A549 (cell line): ENCODE data around the gene SIM2. TPM values are rescaled to one million over a fixed set of nuclear protein-coding genes. Genes with fewer than 3 reads are reported as not detected.

Experiments used
- ATAC-seq, 2 experiments: fragments of 200-7000 bp in 1 of 2; fragments of >200 bp in 1 of 2; cut with Nextera tagmentation in 1 of 2; cut with Tn5 transposase in 1 of 2; 3 replicates each; pipeline versions ENCODE4 v1.8.0 to v1.9.1; 2018 to 2020; ENCODE audit warnings: mild to moderate bottlenecking in 1 of 2, moderate library complexity in 1 of 2
- CTCF ChIA-PET: fragments of 300-600 bp; sonication (Branson Sonifier 250); formaldehyde crosslinking; extraction: SDS; loops from one replicate; lab custom pipeline; 2021; ENCODE audit warnings: antibody characterized with exemption, inconsistent platforms; lab: Yijun Ruan, JAX
- POLR2A ChIA-PET: fragments of 350-600 bp; formaldehyde crosslinking; extraction: SDS; loops from one replicate; lab custom pipeline; 2021; ENCODE audit warnings: antibody characterized with exemption, inconsistent platforms; lab: Yijun Ruan, JAX
- DNase-seq, 2 experiments: peaks; one replicate each; pipeline versions ENCODE4 v3.0.0 to v3.0.0-alpha.2; 2011 to 2016; ENCODE audit warnings: low read depth in 1 of 2, low spot score in 1 of 2
- FAIRE-seq: peaks from 2 replicates; lab custom pipeline; 2011; peaks lifted over from hg19 to GRCh38; lab: Jason Lieb, UNC
- H3K27ac ChIP-seq, 2 experiments: fragments of >200 bp; sonication (Bioruptor Twin); formaldehyde crosslinking; 3 replicates each; pipeline ENCODE4 v1.5.1; 2016 to 2017
- H3K4me1 ChIP-seq: fragments of >200 bp; sonication (Bioruptor Twin); formaldehyde crosslinking; 3 replicates; pipeline ENCODE4 v1.6.1; 2016
- H3K4me2 ChIP-seq: fragments of >200 bp; sonication (Bioruptor Twin); formaldehyde crosslinking; 3 replicates; pipeline ENCODE4 v1.6.1; 2016
- H3K4me3 ChIP-seq: fragments of >200 bp; sonication (Bioruptor Twin); formaldehyde crosslinking; 3 replicates; pipeline ENCODE4 v1.5.1; 2016
- H3K9me3 ChIP-seq: fragments of >200 bp; sonication (Bioruptor Twin); formaldehyde crosslinking; 3 replicates; pipeline ENCODE4 v1.6.1; 2016
- BCL3 ChIP-seq: fragments of >200 bp; sonication (Bioruptor Twin); formaldehyde crosslinking; IDR thresholded peaks from 3 replicates; pipeline ENCODE4 v1.6.1; 2016
- CEBPB ChIP-seq, 2 experiments: fragments of >200 bp in 1 of 2; sonication (Bioruptor Twin) in 1 of 2; formaldehyde crosslinking in 1 of 2; IDR thresholded peaks; 2 replicates each; pipeline ENCODE4 v1.6.1; 2012 to 2016
- CHD2 ChIP-seq: fragments of 150-350 bp; IDR thresholded peaks from 2 replicates; pipeline ENCODE4 v1.6.1; 2014; ENCODE audit warnings: low read length; ENCODE audit not compliant: partially characterized antibody
- CHD4 ChIP-seq: fragments of 200-600 bp; sonication (generic); IDR thresholded peaks from 2 replicates; pipeline ENCODE4 v1.6.1; 2016; ENCODE audit warnings: antibody characterized with exemption, mild to moderate bottlenecking, borderline replicate concordance
- CTCF ChIP-seq: fragments of >200 bp; sonication (Bioruptor Twin); formaldehyde crosslinking; IDR thresholded peaks from 3 replicates; pipeline ENCODE4 v1.5.1; 2016
- ELK1 ChIP-seq: fragments of 150-350 bp; IDR thresholded peaks from 2 replicates; pipeline ENCODE4 v1.6.1; 2014; ENCODE audit warnings: low read depth, mild to moderate bottlenecking, low read length
- FOSB ChIP-seq: fragments of 250-450 bp; sonication (Bioruptor Pico); IDR thresholded peaks from 2 replicates; pipeline ENCODE4 v1.5.0; 2020; ENCODE audit warnings: mild to moderate bottlenecking, moderate library complexity
- FOXS1 ChIP-seq: fragments of 250-450 bp; sonication (Bioruptor Pico); IDR thresholded peaks from 2 replicates; pipeline ENCODE4 v1.5.0; 2020; ENCODE audit warnings: mild to moderate bottlenecking, moderate library complexity
- HEYL ChIP-seq: fragments of 250-450 bp; sonication (Bioruptor Pico); IDR thresholded peaks from 2 replicates; pipeline ENCODE4 v1.8.0; 2021; ENCODE audit warnings: mild to moderate bottlenecking, moderate library complexity
- HOXB13 ChIP-seq: fragments of 250-450 bp; sonication (Bioruptor Pico); IDR thresholded peaks from 2 replicates; pipeline ENCODE4 v1.5.0; 2020; ENCODE audit warnings: low read depth, mild to moderate bottlenecking, moderate library complexity
- JUN ChIP-seq, 2 experiments: fragments of >200 bp; sonication (Bioruptor Twin); formaldehyde crosslinking; IDR thresholded peaks; 2 replicates in 1 of 2; 3 replicates in 1 of 2; pipeline ENCODE4 v1.6.1; 2016 to 2017
- JUNB ChIP-seq: fragments of >200 bp; sonication (Bioruptor Twin); formaldehyde crosslinking; IDR thresholded peaks from 2 replicates; pipeline ENCODE4 v1.6.1; 2016
- MAFK ChIP-seq: fragments of 450-650 bp; IDR thresholded peaks from 2 replicates; pipeline ENCODE4 v1.6.1; 2014; ENCODE audit not compliant: partially characterized antibody
- MAX ChIP-seq: IDR thresholded peaks from 2 replicates; pipeline ENCODE4 v1.6.1; 2012
- MAZ ChIP-seq: fragments of 150-350 bp; IDR thresholded peaks from 2 replicates; pipeline ENCODE4 v1.6.1; 2014; ENCODE audit warnings: antibody characterized with exemption, low read depth, low read length, borderline replicate concordance
- MYC ChIP-seq: IDR thresholded peaks from 2 replicates; pipeline ENCODE4 v1.6.1; 2012; ENCODE audit warnings: mild to moderate bottlenecking, inconsistent platforms, low read length, improper control_type of control experiment, borderline replicate concordance
- NFE2L2 ChIP-seq: fragments of 150-350 bp; conservative IDR thresholded peaks from 2 replicates; pipeline ENCODE4 v1.6.1; 2014; ENCODE audit warnings: low read length
- NR3C1 ChIP-seq: fragments of >200 bp; sonication (Bioruptor Twin); formaldehyde crosslinking; IDR thresholded peaks from 3 replicates; pipeline ENCODE4 v1.6.1; 2017
- PHF8 ChIP-seq: fragments of 200-600 bp; sonication (generic); IDR thresholded peaks from 2 replicates; pipeline ENCODE4 v1.6.1; 2016; ENCODE audit warnings: low read depth, mild to moderate bottlenecking, antibody characterized with exemption, moderate library complexity, borderline replicate concordance
- POLR2A ChIP-seq: IDR thresholded peaks from 2 replicates; pipeline ENCODE4 v1.6.1; 2012; ENCODE audit warnings: mild to moderate bottlenecking, low read length
- RARB ChIP-seq: fragments of 250-450 bp; sonication (Bioruptor Pico); IDR thresholded peaks from 2 replicates; pipeline ENCODE4 v1.8.0; 2021; ENCODE audit warnings: mild to moderate bottlenecking, moderate library complexity
- RFX5 ChIP-seq: fragments of 450-650 bp; IDR thresholded peaks from 2 replicates; pipeline ENCODE4 v1.7.1; 2014; ENCODE audit warnings: antibody characterized with exemption, mild to moderate bottlenecking, moderate library complexity
- SMC3 ChIP-seq: fragments of >200 bp; sonication (Bioruptor Twin); formaldehyde crosslinking; IDR thresholded peaks from 3 replicates; pipeline ENCODE4 v1.6.1; 2018; ENCODE audit warnings: inconsistent platforms
- SREBF2 ChIP-seq: fragments of 450-650 bp; IDR thresholded peaks from 2 replicates; pipeline ENCODE4 v1.6.1; 2014; ENCODE audit warnings: mild to moderate bottlenecking, moderate library complexity
- TP53 ChIP-seq: fragments of 250-450 bp; sonication (Bioruptor Pico); IDR thresholded peaks from 2 replicates; pipeline ENCODE4 v1.5.0; 2021; ENCODE audit warnings: mild to moderate bottlenecking, moderate library complexity
- ZC3H11A ChIP-seq: fragments of 450-650 bp; IDR thresholded peaks from 2 replicates; pipeline ENCODE4 v1.6.1; 2014; ENCODE audit warnings: antibody characterized with exemption, mild to moderate bottlenecking
- ZNF302 ChIP-seq: fragments of 250-450 bp; sonication (Bioruptor Pico); IDR thresholded peaks from 2 replicates; pipeline ENCODE4 v1.9.0; 2021; ENCODE audit warnings: inconsistent platforms, mild to moderate bottlenecking, moderate library complexity
- ZSCAN20 ChIP-seq: fragments of 250-450 bp; sonication (Bioruptor Pico); IDR thresholded peaks from 2 replicates; pipeline ENCODE4 v1.8.0; 2022; ENCODE audit warnings: mild to moderate bottlenecking, moderate library complexity
- WGBS: methylation state at CpG from one replicate; pipeline ENCODE4 v1.1.6; 2017; ENCODE audit errors: missing lambda C conversion rate; 5-methylcytosine and 5-hydroxymethylcytosine counted together
- polyA minus RNA-seq: library from RNA; depleted of rRNA, polyadenylated mRNA; stranded (reverse); fragments of >200 nt; gene quantifications from 2 replicates; pipeline ENCODE4 v1.2.3, GENCODE V29; 2011; rRNA and poly(A)+ RNA removed
- polyA plus RNA-seq, 4 experiments: library from polyadenylated mRNA; depleted of rRNA in 3 of 4; stranded (reverse); fragments of >200 nt; fragmentation: RNase III in 1 of 4; extraction: RNeasy Plus Mini Kit Qiagen cat#74134 plus additional on column Dnase treatment in 1 of 4; gene quantifications; 2 replicates in 3 of 4; 3 replicates in 1 of 4; pipeline ENCODE4 v1.2.3, GENCODE V29; 2011 to 2017
- TF ChIP-seq, protein P1 (sequence below): IDR thresholded peaks from 2 replicates; pipeline ENCODE4 v1.6.1; 2012; ENCODE audit warnings: low read depth, borderline replicate concordance
- TF ChIP-seq, protein P2 (sequence below): fragments of 450-650 bp; IDR thresholded peaks from 2 replicates; pipeline ENCODE4 v1.6.1; 2014; ENCODE audit warnings: antibody characterized with exemption

Gene SIM2, protein sequence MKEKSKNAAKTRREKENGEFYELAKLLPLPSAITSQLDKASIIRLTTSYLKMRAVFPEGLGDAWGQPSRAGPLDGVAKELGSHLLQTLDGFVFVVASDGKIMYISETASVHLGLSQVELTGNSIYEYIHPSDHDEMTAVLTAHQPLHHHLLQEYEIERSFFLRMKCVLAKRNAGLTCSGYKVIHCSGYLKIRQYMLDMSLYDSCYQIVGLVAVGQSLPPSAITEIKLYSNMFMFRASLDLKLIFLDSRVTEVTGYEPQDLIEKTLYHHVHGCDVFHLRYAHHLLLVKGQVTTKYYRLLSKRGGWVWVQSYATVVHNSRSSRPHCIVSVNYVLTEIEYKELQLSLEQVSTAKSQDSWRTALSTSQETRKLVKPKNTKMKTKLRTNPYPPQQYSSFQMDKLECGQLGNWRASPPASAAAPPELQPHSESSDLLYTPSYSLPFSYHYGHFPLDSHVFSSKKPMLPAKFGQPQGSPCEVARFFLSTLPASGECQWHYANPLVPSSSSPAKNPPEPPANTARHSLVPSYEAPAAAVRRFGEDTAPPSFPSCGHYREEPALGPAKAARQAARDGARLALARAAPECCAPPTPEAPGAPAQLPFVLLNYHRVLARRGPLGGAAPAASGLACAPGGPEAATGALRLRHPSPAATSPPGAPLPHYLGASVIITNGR
- polyA plus RNA-seq (2011; rRNA removed), result 12.6 and 12.9 TPM in 2 replicates
- polyA plus RNA-seq (2012; cell fraction: cytosol; rRNA removed), result 27.2 and 30.9 TPM in 2 replicates
- polyA plus RNA-seq (2012; cell fraction: nucleus; rRNA removed), result 49.2 and 57.7 TPM in 2 replicates
- 11.2 to 13.4 TPM (median 12.1 TPM) in 3 replicates for polyA plus RNA-seq (2017; fragmentation: RNase III; extraction: RNeasy Plus Mini Kit Qiagen cat#74134 plus additional on column Dnase treatment)
- 20.3 and 22.0 TPM in 2 replicates for polyA minus RNA-seq

DNA sequence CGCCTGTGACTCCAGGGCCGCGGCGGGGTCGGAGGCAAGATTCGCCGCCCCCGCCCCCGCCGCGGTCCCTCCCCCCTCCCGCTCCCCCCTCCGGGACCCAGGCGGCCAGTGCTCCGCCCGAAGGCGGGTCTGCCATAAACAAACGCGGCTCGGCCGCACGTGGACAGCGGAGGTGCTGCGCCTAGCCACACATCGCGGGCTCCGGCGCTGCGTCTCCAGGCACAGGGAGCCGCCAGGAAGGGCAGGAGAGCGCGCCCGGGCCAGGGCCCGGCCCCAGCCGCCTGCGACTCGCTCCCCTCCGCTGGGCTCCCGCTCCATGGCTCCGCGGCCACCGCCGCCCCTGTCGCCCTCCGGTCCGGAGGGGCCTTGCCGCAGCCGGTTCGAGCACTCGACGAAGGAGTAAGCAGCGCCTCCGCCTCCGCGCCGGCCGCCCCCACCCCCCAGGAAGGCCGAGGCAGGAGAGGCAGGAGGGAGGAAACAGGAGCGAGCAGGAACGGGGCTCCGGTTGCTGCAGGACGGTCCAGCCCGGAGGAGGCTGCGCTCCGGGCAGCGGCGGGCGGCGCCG lies at the start of gene SIM2:
TSS of gene SIM2 (plus strand) at position 135 of the 565 bp plus-strand sequence. CDS start 632 bp downstream, outside the sequence.
- ChIA-PET CTCF (interaction anchor here (0.6 to 1.2 kb wide), 3 partner anchors 73 to 226 kb away, joined by 3 read pairs; no protein-coding TSS in a partner anchor), POLR2A (no interaction called here)
- Histone ChIP-seq H3K9me3 (no peaks in the 10 kb centered on the region), H3K4me2 (peak within 1 kb of the TSS; percentile 70), H3K4me3 (peak within 1 kb of the TSS; percentile 61), H3K27ac (peak within 1 kb of the TSS; percentile 73 to 96), H3K4me1 (peaks cover 24% of the 10 kb centered on the region; the same call in 1 of the 3 replicates)
- no peak for FAIRE-seq
- TF ChIP-seq HOXB13 (CRISPR knock-in tag) (no peak), CEBPB (IDR thresholded peaks at IDR 0.05) (no peak), MAZ (no peak), MAX (peak; percentile 71; the same call in 1 of the 2 replicates), ZSCAN20 (CRISPR knock-in tag) (no peak), CTCF (no peak), JUN (IDR thresholded peaks at IDR 0.05) (no peak), SREBF2 (no peak), SMC3 (0 out of 3 replicates have a peak, but pooled peaks have one; percentile 4), HEYL (CRISPR knock-in tag) (no peak), CHD4 (no peak), BCL3 (0 out of 3 replicates have a peak, but pooled peaks have one; percentile 15), FOSB (CRISPR knock-in tag) (no peak), NFE2L2 (no peak), POLR2A (peak; percentile 77), PHF8 (peak; percentile 39; the same call in 1 of the 2 replicates), TP53 (no peak)
- TF ChIP-seq, protein P1, sequence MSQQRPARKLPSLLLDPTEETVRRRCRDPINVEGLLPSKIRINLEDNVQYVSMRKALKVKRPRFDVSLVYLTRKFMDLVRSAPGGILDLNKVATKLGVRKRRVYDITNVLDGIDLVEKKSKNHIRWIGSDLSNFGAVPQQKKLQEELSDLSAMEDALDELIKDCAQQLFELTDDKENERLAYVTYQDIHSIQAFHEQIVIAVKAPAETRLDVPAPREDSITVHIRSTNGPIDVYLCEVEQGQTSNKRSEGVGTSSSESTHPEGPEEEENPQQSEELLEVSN, result 0 out of 2 replicates have a peak, but pooled peaks have one; percentile 29
- peak; percentile 22 to 75 for DNase-seq
- ATAC-seq, result peak; percentile 84
- 0% methylated on average over 7 of the region's 70 CpGs for WGBS

DNA sequence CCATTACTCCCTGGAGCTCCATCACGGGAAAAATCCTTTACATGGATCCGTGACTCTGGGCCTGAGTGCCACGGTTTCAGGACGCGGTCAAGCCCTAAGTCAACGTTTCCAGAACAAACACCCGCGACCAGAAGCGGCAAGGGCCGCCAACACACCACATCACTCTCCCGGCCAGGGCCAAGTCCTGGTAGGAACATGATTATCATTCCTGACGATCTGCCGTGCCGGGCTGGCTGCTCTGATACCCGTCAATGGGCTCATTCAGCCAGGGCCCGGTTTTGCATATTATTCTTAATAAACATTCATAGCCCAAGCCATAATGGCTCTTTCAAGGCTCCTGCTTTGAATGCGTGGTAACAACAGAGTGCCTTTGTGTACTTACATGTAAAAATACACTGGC lies 44.6 kb upstream of the SIM2 start:
- H3K27ac ChIP-seq, result no peak overlapping the region
- no peak overlapping the region for H3K4me3 ChIP-seq
- ChIA-PET POLR2A (no interaction called here), CTCF (interaction anchor here (1.4 kb wide), 1 partner anchor 149 kb away, joined by 3 read pairs; no protein-coding TSS in a partner anchor)
- ATAC-seq (no peak), DNase-seq (no peak), FAIRE-seq (no peak)
- 89% methylated on average over 16 of the region's 17 CpGs for WGBS
- H3K4me1 ChIP-seq, result no peaks in the 10 kb centered on the region
- H3K9me3 ChIP-seq, result no peaks in the 10 kb centered on the region
- no peak overlapping the region for H3K4me2 ChIP-seq
- TF ChIP-seq FOXS1, result no peak
- no peak for TF ChIP-seq CHD2
- TF ChIP-seq RFX5, result no peak
- TF ChIP-seq MYC, result no peak
- TF ChIP-seq ZC3H11A, result no peak
- no peak for TF ChIP-seq NR3C1
- no peak for TF ChIP-seq MAZ
- no peak for TF ChIP-seq JUNB
- TF ChIP-seq ELK1, result no peak
- no peak for TF ChIP-seq PHF8
- no peak for TF ChIP-seq ZNF302
- TF ChIP-seq RARB (CRISPR knock-in tag), result no peak
- TF ChIP-seq MAFK, result no peak
- TF ChIP-seq, protein P2, sequence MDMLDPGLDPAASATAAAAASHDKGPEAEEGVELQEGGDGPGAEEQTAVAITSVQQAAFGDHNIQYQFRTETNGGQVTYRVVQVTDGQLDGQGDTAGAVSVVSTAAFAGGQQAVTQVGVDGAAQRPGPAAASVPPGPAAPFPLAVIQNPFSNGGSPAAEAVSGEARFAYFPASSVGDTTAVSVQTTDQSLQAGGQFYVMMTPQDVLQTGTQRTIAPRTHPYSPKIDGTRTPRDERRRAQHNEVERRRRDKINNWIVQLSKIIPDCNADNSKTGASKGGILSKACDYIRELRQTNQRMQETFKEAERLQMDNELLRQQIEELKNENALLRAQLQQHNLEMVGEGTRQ, result no peak
